Left lung (tissue), 10 donors: Measurements from ENCODE around the gene SLC24A4. TPM values are rescaled to one million over a fixed set of nuclear protein-coding genes. Genes with fewer than 3 reads are reported as not detected.
A peak's percentile ranks its signal among the peaks of the same experiment; 100 is the strongest.

Experiments used
- ATAC-seq: fragments of 200-7000 bp; cut with Tn5 transposase; one replicate; pipeline ENCODE4 v1.9.1; 2020; ENCODE audit warnings: moderate library complexity
- DNase-seq, 4 donors: peaks; one replicate each; pipeline ENCODE4 v3.0.0-alpha.2; 2013 to 2020
- H3K27ac ChIP-seq, 2 donors: fragments of 200-600 bp; sonication (generic) in 1 of 2; one replicate each; pipeline versions ENCODE4 v1.5.0 to v1.8.0; 2020 to 2021
- H3K27me3 ChIP-seq, 2 donors: fragments of 200-600 bp; sonication (generic) in 1 of 2; one replicate each; pipeline versions ENCODE4 v1.5.0 to v1.8.0; 2020 to 2021
- H3K36me3 ChIP-seq, 2 donors: fragments of 200-600 bp; sonication (generic) in 1 of 2; one replicate each; pipeline versions ENCODE4 v1.5.0 to v1.8.0; 2020 to 2021
- H3K4me1 ChIP-seq, 2 donors: fragments of 200-600 bp; one replicate each; pipeline ENCODE4 v1.8.0; 2021
- H3K4me3 ChIP-seq, 2 donors: fragments of 200-600 bp; sonication (generic) in 1 of 2; one replicate each; pipeline versions ENCODE4 v1.5.0 to v1.8.0; 2020 to 2021; ENCODE audit warnings: mild to moderate bottlenecking in 1 of 2
- H3K9me3 ChIP-seq, 2 donors: fragments of 200-600 bp; sonication (generic) in 1 of 2; one replicate each; pipeline versions ENCODE4 v1.5.0 to v1.8.0; 2020 to 2021
- intact Hi-C, 2 donors: fragments of 100-400 bp; cut with DNase I; formaldehyde crosslinking; loops; one replicate each; pipeline versions ENCODE4 v1.11.2 to v1.14.2; 2022
- polyA plus RNA-seq, 6 donors: library from polyadenylated mRNA; unstranded; fragments of 120-200 nt; gene quantifications; one replicate each; pipeline ENCODE4 v1.2.1, GENCODE V29; 2013; ENCODE audit not compliant: insufficient read length in 6 of 6
- total RNA-seq, 2 donors: library from RNA; stranded (reverse); fragmentation: NEBNext Ultra II Directional; extraction: Animal tissue kit (Norgen Biotek cat#: 25700); gene quantifications; one replicate each; pipeline ENCODE4 v1.2.1, GENCODE V29; 2021
- TF ChIP-seq, protein P1 (sequence below), 2 donors: fragments of 200-600 bp; sonication (generic) in 1 of 2; IDR thresholded peaks; one replicate each; pipeline versions ENCODE4 v1.5.0 to v1.8.0; 2021; ENCODE audit warnings: antibody characterized with exemption in 2 of 2
- donor health status: DM: no; HTN: yes; CAD: no.
- donor health status: DM: no; HTN: no; CAD: no.

SLC24A4 gene
- total and polyA plus RNA-seq, 8 donors = 0.25 to 2.0 (median 0.47) TPM

DNA sequence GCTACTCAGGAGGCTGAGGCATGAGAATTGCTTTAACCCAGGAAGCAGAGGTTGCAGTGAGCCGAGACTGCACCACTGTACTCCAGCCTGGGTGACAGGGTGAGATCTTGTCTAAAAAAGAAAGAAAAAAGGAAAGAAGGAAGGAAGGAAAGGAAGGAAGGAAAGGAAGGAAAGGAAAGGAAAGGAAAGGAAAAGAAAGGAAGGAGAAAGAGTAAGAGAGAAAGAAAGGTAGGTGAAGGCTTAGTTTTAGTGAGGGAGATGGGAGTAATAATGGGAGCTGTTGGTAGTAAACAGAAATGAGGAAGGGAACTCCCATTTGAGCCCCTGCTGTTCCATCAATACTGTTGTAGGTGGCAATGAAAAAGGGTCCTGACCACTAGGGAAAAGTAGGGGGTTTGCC lies 28.8 kb downstream of the SLC24A4 start:
- TF ChIP-seq, protein P1, sequence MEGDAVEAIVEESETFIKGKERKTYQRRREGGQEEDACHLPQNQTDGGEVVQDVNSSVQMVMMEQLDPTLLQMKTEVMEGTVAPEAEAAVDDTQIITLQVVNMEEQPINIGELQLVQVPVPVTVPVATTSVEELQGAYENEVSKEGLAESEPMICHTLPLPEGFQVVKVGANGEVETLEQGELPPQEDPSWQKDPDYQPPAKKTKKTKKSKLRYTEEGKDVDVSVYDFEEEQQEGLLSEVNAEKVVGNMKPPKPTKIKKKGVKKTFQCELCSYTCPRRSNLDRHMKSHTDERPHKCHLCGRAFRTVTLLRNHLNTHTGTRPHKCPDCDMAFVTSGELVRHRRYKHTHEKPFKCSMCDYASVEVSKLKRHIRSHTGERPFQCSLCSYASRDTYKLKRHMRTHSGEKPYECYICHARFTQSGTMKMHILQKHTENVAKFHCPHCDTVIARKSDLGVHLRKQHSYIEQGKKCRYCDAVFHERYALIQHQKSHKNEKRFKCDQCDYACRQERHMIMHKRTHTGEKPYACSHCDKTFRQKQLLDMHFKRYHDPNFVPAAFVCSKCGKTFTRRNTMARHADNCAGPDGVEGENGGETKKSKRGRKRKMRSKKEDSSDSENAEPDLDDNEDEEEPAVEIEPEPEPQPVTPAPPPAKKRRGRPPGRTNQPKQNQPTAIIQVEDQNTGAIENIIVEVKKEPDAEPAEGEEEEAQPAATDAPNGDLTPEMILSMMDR (IDR thresholded peaks at IDR 0.05) = no peak
- no peaks in the 10 kb centered on the region for H3K9me3 ChIP-seq
- H3K36me3 ChIP-seq = no peaks in the 10 kb centered on the region
- H3K27me3 ChIP-seq = no peaks in the 10 kb centered on the region
- no peaks in the 10 kb centered on the region for H3K4me1 ChIP-seq
- H3K4me3 ChIP-seq = no peak overlapping the region
- no peak for DNase-seq
- intact Hi-C loops = no loop called here
- no peak for ATAC-seq
- H3K27ac ChIP-seq = no peak overlapping the region

DNA sequence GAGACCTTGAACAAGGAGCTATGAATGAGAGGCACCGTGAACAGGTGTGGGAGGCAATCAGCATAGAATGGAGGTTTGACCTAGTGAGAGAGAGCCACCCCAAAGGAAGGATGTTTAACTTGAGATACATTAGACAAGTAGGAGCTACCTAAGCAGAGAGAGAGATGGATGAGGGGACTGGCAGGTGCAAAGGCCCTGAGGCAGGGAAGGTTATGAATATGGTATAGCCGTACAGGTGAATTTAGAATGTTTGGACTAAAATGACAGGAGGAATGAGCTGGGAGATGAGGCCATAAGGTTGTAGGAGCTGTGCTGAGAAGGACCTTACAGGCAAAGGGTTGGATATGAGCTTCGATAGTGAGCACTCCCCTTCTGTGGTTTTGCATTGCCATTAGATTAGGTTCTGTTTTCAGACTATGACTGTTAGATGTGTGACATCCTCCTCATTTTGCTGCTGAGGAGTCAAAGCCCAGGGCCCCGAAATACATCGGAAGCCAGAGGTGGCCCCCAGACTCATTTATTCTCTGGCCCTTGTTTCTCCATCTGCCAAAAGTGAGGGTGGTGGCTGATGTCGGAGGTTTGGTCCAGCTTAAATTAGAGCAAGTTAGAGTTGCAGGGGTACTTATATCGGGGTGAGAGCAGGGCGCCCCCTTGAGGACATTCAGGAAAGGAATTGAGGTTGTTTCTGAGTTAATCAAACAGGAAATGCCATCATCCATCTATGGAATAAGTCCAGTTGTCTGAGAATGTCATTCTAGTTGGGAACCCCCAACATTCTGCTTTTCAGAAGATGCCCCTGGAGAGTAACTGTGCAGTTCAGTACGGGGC lies 29.4 kb downstream of the SLC24A4 start:
- intact Hi-C loops = no loop called here
- Histone ChIP-seq H3K4me3 (no peak overlapping the region), H3K36me3 (no peaks in the 10 kb centered on the region), H3K4me1 (no peaks in the 10 kb centered on the region), H3K27me3 (no peaks in the 10 kb centered on the region), H3K9me3 (no peaks in the 10 kb centered on the region), H3K27ac (no peak overlapping the region)
- TF ChIP-seq, protein P1 (IDR thresholded peaks at IDR 0.05) = peak in 1 of 2 donors; percentile 34
- ATAC-seq = peak; percentile 47
- no peak for DNase-seq

DNA sequence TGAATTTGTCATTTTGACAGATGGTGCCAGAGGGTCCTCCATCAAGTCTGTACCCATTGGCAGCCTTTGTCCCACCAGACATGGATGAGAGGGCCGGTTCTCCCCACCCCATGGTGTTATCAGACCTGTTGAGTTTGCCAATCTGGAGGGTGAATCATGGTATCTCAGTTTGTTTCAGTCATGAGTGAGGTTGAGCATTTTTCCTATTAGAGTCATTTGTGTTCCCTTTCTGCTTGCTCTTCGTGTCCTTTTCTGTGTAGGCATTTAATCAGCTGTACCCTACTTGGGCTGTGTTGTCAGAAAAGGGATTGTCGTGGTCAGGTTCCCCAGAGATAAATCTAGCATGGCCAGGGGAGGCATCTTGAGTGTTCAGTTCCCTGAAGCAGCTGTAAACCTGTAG lies 30.5 kb downstream of the SLC24A4 start:
- intact Hi-C loops = no loop called here
- Histone ChIP-seq H3K27ac (no peak overlapping the region), H3K27me3 (no peaks in the 10 kb centered on the region), H3K36me3 (no peaks in the 10 kb centered on the region), H3K4me1 (no peaks in the 10 kb centered on the region), H3K9me3 (no peaks in the 10 kb centered on the region), H3K4me3 (no peak overlapping the region)
- TF ChIP-seq, protein P1 (IDR thresholded peaks at IDR 0.05) = no peak
- no peak for ATAC-seq
- no peak for DNase-seq

DNA sequence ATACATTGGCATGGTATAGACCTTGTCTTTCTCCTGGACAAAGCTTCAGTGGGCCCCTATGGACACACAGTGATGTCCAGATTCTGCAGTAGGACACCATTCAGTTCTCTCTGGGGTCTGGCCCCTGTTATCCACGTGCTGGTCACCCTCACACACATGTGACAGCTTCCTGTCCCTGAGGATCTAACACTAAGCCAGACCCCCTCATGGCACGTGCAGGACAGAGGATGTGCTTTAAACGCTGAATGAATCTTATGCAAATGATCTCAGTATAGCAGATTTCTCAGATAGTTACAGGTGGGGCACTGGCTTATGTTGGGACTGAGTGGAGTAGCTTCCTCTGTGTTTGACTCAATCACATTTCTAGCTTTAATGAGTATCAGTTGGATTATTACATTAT lies 33.7 kb downstream of the SLC24A4 start:
- DNase-seq = no peak
- TF ChIP-seq, protein P1 (IDR thresholded peaks at IDR 0.05) = no peak
- Histone ChIP-seq H3K36me3 (no peaks in the 10 kb centered on the region), H3K4me1 (no peaks in the 10 kb centered on the region), H3K27me3 (no peaks in the 10 kb centered on the region), H3K4me3 (no peak overlapping the region), H3K27ac (no peak overlapping the region), H3K9me3 (no peaks in the 10 kb centered on the region)
- intact Hi-C loops = no loop called here
- ATAC-seq = no peak

DNA sequence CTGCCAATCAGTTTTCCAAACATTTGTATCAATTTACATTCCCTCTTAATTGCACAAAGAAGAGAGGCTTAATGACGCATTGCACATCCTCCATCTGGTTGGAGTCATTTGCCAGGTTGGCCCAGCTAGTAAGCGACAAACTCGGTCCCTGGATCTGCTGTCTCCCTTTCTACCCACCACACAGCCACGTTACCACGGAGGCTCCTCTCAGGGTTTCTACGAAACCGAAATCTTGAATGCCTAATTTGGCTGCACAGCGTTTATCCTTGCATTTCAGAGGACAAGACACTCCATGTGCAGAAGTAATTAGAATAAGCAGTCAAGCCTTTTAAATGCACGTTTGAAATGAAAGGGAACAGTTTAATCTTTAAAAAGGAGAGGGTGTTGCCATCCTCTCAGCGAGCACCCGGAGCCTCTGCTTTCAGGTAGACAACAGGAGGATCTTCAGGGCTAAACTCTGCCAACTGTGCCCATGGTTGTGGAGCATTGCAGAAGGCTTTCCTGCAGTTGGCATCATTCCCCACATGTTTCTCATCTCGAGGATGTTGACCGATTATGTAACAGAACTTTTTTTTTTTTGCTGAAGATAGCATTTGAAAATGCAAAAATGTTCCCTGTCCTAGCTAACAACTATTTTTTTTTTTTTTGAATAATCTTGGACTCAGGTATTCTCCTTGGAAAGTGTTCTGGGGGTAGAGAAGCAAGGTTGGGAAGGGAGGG lies 37.8 kb downstream of the SLC24A4 start:
- TF ChIP-seq, protein P1 (IDR thresholded peaks at IDR 0.05) = no peak
- Histone ChIP-seq H3K27me3 (peaks cover 0 to 21% of the 10 kb centered on the region in 2 donors), H3K4me1 (no peaks in the 10 kb centered on the region), H3K27ac (no peak overlapping the region), H3K36me3 (no peaks in the 10 kb centered on the region), H3K9me3 (no peaks in the 10 kb centered on the region), H3K4me3 (no peak overlapping the region)
- ATAC-seq = no peak
- intact Hi-C loops = no loop called here
- no peak for DNase-seq
